GM23338 (cell line): ENCODE data around the gene ZNF662. TPM values are rescaled to one million over a fixed set of nuclear protein-coding genes. Genes with fewer than 3 reads are reported as not detected.

Source experiments
- ATAC-seq: fragments of 200-7000 bp; cut with Tn5 transposase; 3 replicates; pipeline ENCODE4 v1.9.1; 2020
- DNase-seq: peaks from one replicate; pipeline ENCODE4 v3.0.0-alpha.2; 2015; ENCODE audit warnings: low spot score
- H2AFZ ChIP-seq: fragments of 200-600 bp; sonication (generic); 2 replicates; pipeline ENCODE4 v1.8.0; 2016; ENCODE audit warnings: antibody characterized with exemption, mild to moderate bottlenecking, moderate library complexity
- H3F3A ChIP-seq: fragments of 200-600 bp; sonication (generic); replicated peaks from 2 replicates; pipeline ENCODE4 v1.8.0; 2017; ENCODE audit warnings: antibody characterized with exemption, mixed run types, low read depth
- H3K27ac ChIP-seq: fragments of 200-600 bp; sonication (generic); 2 replicates; pipeline ENCODE4 v1.6.1; 2016; ENCODE audit warnings: low read depth
- H3K27me3 ChIP-seq: fragments of 200-600 bp; sonication (generic); 2 replicates; pipeline ENCODE4 v1.8.0; 2016; ENCODE audit warnings: mild to moderate bottlenecking, mixed run types, moderate library complexity; ENCODE audit not compliant: insufficient read depth
- H3K36me3 ChIP-seq: fragments of 200-600 bp; sonication (generic); 2 replicates; pipeline ENCODE4 v1.8.0; 2016; ENCODE audit warnings: mild to moderate bottlenecking; ENCODE audit not compliant: insufficient read depth
- H3K4me1 ChIP-seq: fragments of 200-600 bp; sonication (generic); 2 replicates; pipeline ENCODE4 v1.8.0; 2016; ENCODE audit warnings: mild to moderate bottlenecking, moderate library complexity; ENCODE audit not compliant: insufficient read depth
- H3K4me2 ChIP-seq: fragments of 200-600 bp; sonication (generic); 2 replicates; pipeline ENCODE4 v1.7.1; 2017; ENCODE audit warnings: mixed run types
- H3K4me3 ChIP-seq: fragments of 200-600 bp; sonication (generic); 2 replicates; pipeline ENCODE4 v1.6.1; 2016; ENCODE audit warnings: mixed run types
- H3K79me2 ChIP-seq: fragments of 200-600 bp; sonication (generic); replicated peaks from 2 replicates; pipeline ENCODE4 v1.8.0; 2017; ENCODE audit warnings: mild to moderate bottlenecking; ENCODE audit not compliant: insufficient read depth
- H3K9me2 ChIP-seq: fragments of 200-600 bp; sonication (generic); 2 replicates; pipeline ENCODE4 v1.8.0; 2017; ENCODE audit not compliant: insufficient read depth
- H4K20me1 ChIP-seq: fragments of 200-600 bp; sonication (generic); replicated peaks from 2 replicates; pipeline ENCODE4 v1.8.0; 2017; ENCODE audit warnings: mild to moderate bottlenecking; ENCODE audit not compliant: insufficient read depth
- H3K27ac Mint-ChIP-seq: 2 replicates; pipeline ENCODE4 v1.8.0; 2020; ENCODE audit warnings: inconsistent platforms, mild to moderate bottlenecking, moderate library complexity, mixed read lengths
- H3K27me3 Mint-ChIP-seq: 3 replicates; pipeline ENCODE4 v1.8.0; 2022; ENCODE audit warnings: low read depth, mild to moderate bottlenecking, moderate library complexity, mixed read lengths, inconsistent platforms; ENCODE audit not compliant: insufficient read depth, poor library complexity
- H3K36me3 Mint-ChIP-seq: 3 replicates; pipeline ENCODE4 v1.8.0; 2021; ENCODE audit warnings: low read depth, mild to moderate bottlenecking, inconsistent platforms, moderate library complexity, mixed read lengths
- H3K4me1 Mint-ChIP-seq: 3 replicates; pipeline ENCODE4 v1.8.0; 2020; ENCODE audit warnings: mild to moderate bottlenecking, inconsistent platforms, mixed read lengths
- H3K4me3 Mint-ChIP-seq: 3 replicates; pipeline ENCODE4 v1.8.0; 2021; ENCODE audit warnings: moderate library complexity, mild to moderate bottlenecking, inconsistent platforms, mixed read lengths
- H3K9me3 Mint-ChIP-seq: 3 replicates; pipeline ENCODE4 v1.8.0; 2020; ENCODE audit warnings: moderate library complexity, mild to moderate bottlenecking, inconsistent platforms, mixed read lengths
- CREB1 ChIP-seq: fragments of 250-450 bp; sonication (Bioruptor Pico); IDR thresholded peaks from 2 replicates; pipeline ENCODE4 v1.5.0; 2020; ENCODE audit warnings: low read depth, mild to moderate bottlenecking, moderate library complexity
- CTCF ChIP-seq, 2 experiments: fragments of 200-600 bp in 1 of 2; sonication (generic) in 1 of 2; conservative IDR thresholded peaks; 2 replicates each; pipeline versions ENCODE4 v1.5.1 to v1.6.1; 2016 to 2017; ENCODE audit warnings: antibody characterized with exemption in 2 of 2, low read depth in 2 of 2, mild to moderate bottlenecking in 2 of 2, moderate library complexity in 1 of 2
- ETS1 ChIP-seq: IDR thresholded peaks from 2 replicates; pipeline ENCODE4 v1.6.1; 2016; ENCODE audit warnings: antibody characterized with exemption
- EZH2 ChIP-seq: fragments of 200-600 bp; sonication (generic); IDR thresholded peaks from one replicate; pipeline ENCODE4 v1.8.0; 2017; ENCODE audit warnings: antibody characterized with exemption, mild to moderate bottlenecking, low read depth; ENCODE audit not compliant: unreplicated experiment
- EZH2phosphoT487 ChIP-seq: fragments of 200-600 bp; sonication (generic); IDR thresholded peaks from one replicate; pipeline ENCODE4 v1.8.1; 2018; ENCODE audit warnings: antibody characterized with exemption; ENCODE audit not compliant: unreplicated experiment
- JUNB ChIP-seq: IDR thresholded peaks from one replicate; pipeline ENCODE4 v1.6.1; 2016; ENCODE audit warnings: antibody characterized with exemption; ENCODE audit not compliant: unreplicated experiment
- NANOG ChIP-seq: IDR thresholded peaks from 2 replicates; pipeline ENCODE4 v1.6.1; 2016; ENCODE audit warnings: antibody characterized with exemption, borderline replicate concordance
- POLR2AphosphoS5 ChIP-seq: IDR thresholded peaks from 2 replicates; pipeline ENCODE4 v1.6.1; 2016; ENCODE audit warnings: antibody characterized with exemption, low read depth
- STAT1 ChIP-seq: IDR thresholded peaks from one replicate; pipeline ENCODE4 v1.6.1; 2016; ENCODE audit warnings: antibody characterized with exemption; ENCODE audit not compliant: unreplicated experiment
- ZNF114 ChIP-seq: fragments of 250-450 bp; sonication (Bioruptor Pico); IDR thresholded peaks from 2 replicates; pipeline ENCODE4 v1.5.0; 2020; ENCODE audit warnings: mild to moderate bottlenecking, moderate library complexity
- ZNF331 ChIP-seq: fragments of 250-450 bp; sonication (Bioruptor Pico); IDR thresholded peaks from 2 replicates; pipeline ENCODE4 v1.5.0; 2020; ENCODE audit warnings: low read depth, mild to moderate bottlenecking, moderate library complexity
- ZNF462 ChIP-seq: fragments of 250-450 bp; sonication (Bioruptor Pico); IDR thresholded peaks from 2 replicates; pipeline ENCODE4 v1.5.0; 2020; ENCODE audit warnings: mild to moderate bottlenecking, moderate library complexity
- polyA plus RNA-seq: library from polyadenylated mRNA; unstranded; fragments of >200 nt; fragmentation: Nextera tagmentation; extraction: Ambion mirVana; gene quantifications from 2 replicates; pipeline ENCODE4 v1.2.1, GENCODE V29; 2016
- total RNA-seq: library from RNA; depleted of rRNA; stranded (reverse); fragments of >200 nt; shearing (Covaris generic); gene quantifications from 2 replicates; pipeline ENCODE4 v1.2.3, GENCODE V29; 2014
- TF ChIP-seq, protein P1 (sequence below): IDR thresholded peaks from one replicate; pipeline ENCODE4 v1.6.1; 2018; ENCODE audit warnings: antibody characterized with exemption; ENCODE audit not compliant: unreplicated experiment

ZNF662 gene
- total and polyA plus RNA-seq, 2 experiments from 2014 or later, result 0.84 to 1.5 TPM

DNA sequence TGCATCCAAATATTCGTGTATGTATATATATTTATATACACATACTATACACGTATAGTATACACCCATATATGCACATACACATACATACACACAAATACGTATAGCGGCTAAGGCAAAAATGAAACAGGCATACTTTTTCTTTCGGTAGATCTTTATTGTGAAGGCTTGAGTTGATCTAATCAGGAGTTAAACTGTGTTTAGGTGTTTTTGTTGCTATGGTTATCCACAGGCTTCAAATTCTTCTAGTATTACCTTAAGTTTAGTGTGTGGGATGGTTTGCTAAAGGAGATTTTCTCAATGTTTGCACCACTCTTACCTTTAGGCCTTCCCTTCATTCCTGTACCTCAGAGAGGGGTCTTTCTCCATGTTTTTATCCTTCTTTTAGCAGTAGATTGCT is 28.2 kb downstream of the ZNF662 start:
- no peaks in the 10 kb centered on the region for H3K79me2 ChIP-seq
- no peak overlapping the region for H2AFZ ChIP-seq
- no peak for TF ChIP-seq ZNF331 (CRISPR knock-in tag)
- TF ChIP-seq ZNF462 (CRISPR knock-in tag), result no peak
- TF ChIP-seq CREB1, result no peak
- TF ChIP-seq NANOG, result no peak
- no peak for TF ChIP-seq EZH2phosphoT487
- no peak for TF ChIP-seq EZH2
- TF ChIP-seq, protein P1, sequence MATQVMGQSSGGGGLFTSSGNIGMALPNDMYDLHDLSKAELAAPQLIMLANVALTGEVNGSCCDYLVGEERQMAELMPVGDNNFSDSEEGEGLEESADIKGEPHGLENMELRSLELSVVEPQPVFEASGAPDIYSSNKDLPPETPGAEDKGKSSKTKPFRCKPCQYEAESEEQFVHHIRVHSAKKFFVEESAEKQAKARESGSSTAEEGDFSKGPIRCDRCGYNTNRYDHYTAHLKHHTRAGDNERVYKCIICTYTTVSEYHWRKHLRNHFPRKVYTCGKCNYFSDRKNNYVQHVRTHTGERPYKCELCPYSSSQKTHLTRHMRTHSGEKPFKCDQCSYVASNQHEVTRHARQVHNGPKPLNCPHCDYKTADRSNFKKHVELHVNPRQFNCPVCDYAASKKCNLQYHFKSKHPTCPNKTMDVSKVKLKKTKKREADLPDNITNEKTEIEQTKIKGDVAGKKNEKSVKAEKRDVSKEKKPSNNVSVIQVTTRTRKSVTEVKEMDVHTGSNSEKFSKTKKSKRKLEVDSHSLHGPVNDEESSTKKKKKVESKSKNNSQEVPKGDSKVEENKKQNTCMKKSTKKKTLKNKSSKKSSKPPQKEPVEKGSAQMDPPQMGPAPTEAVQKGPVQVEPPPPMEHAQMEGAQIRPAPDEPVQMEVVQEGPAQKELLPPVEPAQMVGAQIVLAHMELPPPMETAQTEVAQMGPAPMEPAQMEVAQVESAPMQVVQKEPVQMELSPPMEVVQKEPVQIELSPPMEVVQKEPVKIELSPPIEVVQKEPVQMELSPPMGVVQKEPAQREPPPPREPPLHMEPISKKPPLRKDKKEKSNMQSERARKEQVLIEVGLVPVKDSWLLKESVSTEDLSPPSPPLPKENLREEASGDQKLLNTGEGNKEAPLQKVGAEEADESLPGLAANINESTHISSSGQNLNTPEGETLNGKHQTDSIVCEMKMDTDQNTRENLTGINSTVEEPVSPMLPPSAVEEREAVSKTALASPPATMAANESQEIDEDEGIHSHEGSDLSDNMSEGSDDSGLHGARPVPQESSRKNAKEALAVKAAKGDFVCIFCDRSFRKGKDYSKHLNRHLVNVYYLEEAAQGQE, result no peak
- TF ChIP-seq POLR2AphosphoS5, result no peak
- TF ChIP-seq STAT1, result no peak
- TF ChIP-seq JUNB, result no peak
- TF ChIP-seq ZNF114 (CRISPR knock-in tag), result no peak
- TF ChIP-seq ETS1, result no peak
- no peak for TF ChIP-seq CTCF (conservative IDR thresholded peaks at IDR 0.05; ENCODE audit: low read depth in 2 of 2)
- no peak overlapping the region for H3K27ac ChIP-seq
- no peaks in the 10 kb centered on the region for H3F3A ChIP-seq
- Mint-ChIP-seq H3K27ac (no peak overlapping the region), H3K4me1 (no peaks in the 10 kb centered on the region; the same call in 2 of the 3 replicates), H3K4me3 (no peak overlapping the region), H3K9me3 (no peaks in the 10 kb centered on the region), H3K27me3 (peaks cover 3% of the 10 kb centered on the region), H3K36me3 (no peaks in the 10 kb centered on the region)
- ATAC-seq, result no peak
- H3K4me2 ChIP-seq, result no peak overlapping the region
- no peak for DNase-seq
- H3K27me3 ChIP-seq, result no peaks in the 10 kb centered on the region
- no peaks in the 10 kb centered on the region for H3K9me2 ChIP-seq
- no peaks in the 10 kb centered on the region for H3K36me3 ChIP-seq
- no peaks in the 10 kb centered on the region for H3K4me1 ChIP-seq
- no peak overlapping the region for H3K4me3 ChIP-seq
- H4K20me1 ChIP-seq, result no peaks in the 10 kb centered on the region
